RCC 7860 (cell line): ENCODE measurements around the gene TIFAB.

Experiments
- DNase-seq: peaks from one replicate; pipeline ENCODE4 v3.0.0-alpha.2; 2015; ENCODE audit warnings: low spot score
- FAIRE-seq: peaks from 2 replicates; lab custom pipeline; 2012; peaks lifted over from hg19 to GRCh38; lab: Jason Lieb, UNC

The TIFAB gene

GRCh38 chr5:135444360-135444759, 7.8 kb downstream of the TIFAB start:
- no peak for FAIRE-seq
- no peak for DNase-seq

- FAIRE-seq (no peak), DNase-seq (no peak)
These were observed 8.8 kb downstream of the TIFAB start for GRCh38 chr5:135443161-135443960.

GRCh38 chr5:135442431-135443160, 9.6 kb downstream of the TIFAB start:
- DNase-seq (no peak), FAIRE-seq (no peak)

- DNase-seq, result no peak
- FAIRE-seq, result no peak
These were observed 10.2 kb downstream of the TIFAB start for GRCh38 chr5:135441919-135442318.

- DNase-seq (no peak), FAIRE-seq (no peak)
These were observed 10.8 kb downstream of the TIFAB start for GRCh38 chr5:135441350-135441831.

GRCh38 chr5:135440916-135441315, 11.2 kb downstream of the TIFAB start:
- DNase-seq (no peak), FAIRE-seq (no peak)

- DNase-seq (no peak), FAIRE-seq (no peak)
These were observed 12.6 kb downstream of the TIFAB start for GRCh38 chr5:135439231-135440205.

- DNase-seq, result no peak
- no peak for FAIRE-seq
These were observed 13.4 kb downstream of the TIFAB start for GRCh38 chr5:135438636-135439221.

GRCh38 chr5:135437796-135438560, 14.2 kb downstream of the TIFAB start:
- DNase-seq (peak; percentile 65), FAIRE-seq (peak; percentile 38)

GRCh38 chr5:135437422-135437795, 14.7 kb downstream of the TIFAB start:
- FAIRE-seq (no peak), DNase-seq (peak; percentile 24)

- FAIRE-seq (no peak), DNase-seq (no peak)
These were observed 15.2 kb downstream of the TIFAB start for GRCh38 chr5:135436951-135437418.

- DNase-seq, result no peak
- no peak for FAIRE-seq
These were observed 16.5 kb downstream of the TIFAB start for GRCh38 chr5:135435467-135436330.

GRCh38 chr5:135434591-135435466, 17.3 kb downstream of the TIFAB start:
- FAIRE-seq (no peak), DNase-seq (no peak)

- DNase-seq (no peak), FAIRE-seq (no peak)
These were observed 18.3 kb downstream of the TIFAB start for GRCh38 chr5:135433681-135434426.

- FAIRE-seq, result no peak
- DNase-seq, result no peak
These were observed 20.0 kb downstream of the TIFAB start for GRCh38 chr5:135432113-135432512.

- no peak for DNase-seq
- FAIRE-seq, result no peak
These were observed 22.1 kb downstream of the TIFAB start for GRCh38 chr5:135430135-135430437.
